Stimulated activated CD4-positive, alpha-beta T cell treated with anti-CD3 and anti-CD28 coated beads, Interleukin-1b, Interleukin-23, amount 100 ng/mL, for 1 hour (primary cell): ENCODE measurements around the gene COL20A1.

ENCODE experiments used
- DNase-seq, 2 donors: peaks; one replicate each; pipeline ENCODE4 v3.0.0-alpha.2; 2020; ENCODE audit warnings: low read depth in 2 of 2

COL20A1 gene

DNA sequence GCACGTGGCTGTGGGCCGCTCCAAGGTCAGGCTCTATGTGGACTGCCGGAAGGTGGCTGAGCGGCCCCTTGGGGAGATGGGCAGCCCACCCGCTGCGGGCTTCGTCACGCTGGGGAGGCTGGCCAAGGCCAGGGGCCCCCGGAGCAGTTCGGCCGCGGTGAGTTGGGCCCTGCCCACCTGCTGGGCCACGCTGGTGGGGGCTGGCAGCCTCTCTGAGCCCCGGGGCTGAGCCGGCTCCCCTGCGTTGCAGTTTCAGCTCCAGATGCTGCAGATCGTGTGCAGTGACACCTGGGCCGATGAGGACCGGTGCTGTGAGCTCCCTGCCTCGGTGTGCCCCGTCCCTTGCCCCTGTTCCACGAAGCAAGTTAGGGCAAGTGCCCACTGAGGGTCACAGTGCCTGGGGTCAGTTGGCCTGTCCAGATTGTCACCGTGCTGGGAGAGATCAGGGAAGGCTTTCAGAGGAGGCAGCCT, 27.1 kb downstream of the COL20A1 start:
- DNase-seq: no peak

DNA sequence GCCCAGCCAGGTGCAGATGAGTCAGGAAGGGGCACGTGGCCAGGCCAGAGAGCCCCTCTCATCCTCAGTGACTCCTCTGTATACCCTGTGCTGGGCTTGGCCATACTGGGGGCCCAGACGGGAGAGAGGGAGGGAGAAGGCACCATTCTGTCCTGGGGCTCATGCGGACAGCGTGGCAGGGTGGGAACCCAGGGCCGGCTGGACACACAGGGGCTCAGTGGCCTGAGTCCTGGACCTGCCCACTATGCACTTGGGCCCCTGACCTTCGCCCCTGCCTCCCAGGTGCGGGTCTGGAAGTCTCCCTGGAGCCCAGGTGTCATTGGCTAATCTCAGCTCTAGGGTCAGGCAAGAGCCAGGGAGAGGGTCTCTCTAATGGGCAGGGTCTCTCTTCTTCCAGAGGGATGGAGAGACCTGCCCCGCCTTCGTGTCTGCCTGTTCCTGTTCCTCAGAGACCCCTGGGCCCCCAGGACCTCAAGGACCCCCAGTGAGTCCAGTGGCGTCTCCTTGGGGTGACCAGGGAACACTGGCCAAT, 27.7 kb downstream of the COL20A1 start:
- DNase-seq: no peak

DNA sequence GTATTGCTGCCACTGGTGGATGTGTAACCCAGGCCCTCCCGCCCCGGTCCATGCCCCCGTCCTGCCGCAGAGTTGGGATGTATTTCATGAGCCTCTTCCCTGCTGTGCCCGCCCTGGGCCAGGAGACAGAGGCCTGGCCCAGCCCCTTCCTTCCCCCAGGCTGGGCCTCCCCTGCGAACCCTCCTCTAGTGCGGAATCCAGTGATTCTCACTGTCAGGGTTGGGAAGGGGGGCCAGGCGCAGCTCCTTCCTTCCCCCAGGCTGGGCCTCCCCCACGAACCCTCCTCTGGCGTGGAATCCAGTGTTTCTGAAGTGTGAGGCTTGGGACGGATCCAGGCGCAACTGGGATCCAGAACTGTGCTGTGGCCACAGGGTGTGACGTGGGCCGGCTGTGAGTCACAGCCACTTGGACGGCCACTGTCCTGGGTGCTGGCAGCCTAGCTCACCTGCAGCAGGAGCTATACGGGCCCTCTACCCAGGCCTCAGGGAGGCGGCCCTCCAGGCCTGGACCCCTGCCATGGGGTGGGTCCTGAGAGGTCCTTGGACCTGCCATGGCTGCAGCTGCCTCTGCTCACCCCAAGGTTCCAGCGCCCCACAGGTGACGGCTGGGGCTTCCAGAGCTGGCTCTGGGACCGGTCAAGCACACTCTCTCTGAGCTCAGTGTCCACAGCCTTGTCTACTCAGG, 28.3 kb downstream of the COL20A1 start:
- DNase-seq: no peak

DNA sequence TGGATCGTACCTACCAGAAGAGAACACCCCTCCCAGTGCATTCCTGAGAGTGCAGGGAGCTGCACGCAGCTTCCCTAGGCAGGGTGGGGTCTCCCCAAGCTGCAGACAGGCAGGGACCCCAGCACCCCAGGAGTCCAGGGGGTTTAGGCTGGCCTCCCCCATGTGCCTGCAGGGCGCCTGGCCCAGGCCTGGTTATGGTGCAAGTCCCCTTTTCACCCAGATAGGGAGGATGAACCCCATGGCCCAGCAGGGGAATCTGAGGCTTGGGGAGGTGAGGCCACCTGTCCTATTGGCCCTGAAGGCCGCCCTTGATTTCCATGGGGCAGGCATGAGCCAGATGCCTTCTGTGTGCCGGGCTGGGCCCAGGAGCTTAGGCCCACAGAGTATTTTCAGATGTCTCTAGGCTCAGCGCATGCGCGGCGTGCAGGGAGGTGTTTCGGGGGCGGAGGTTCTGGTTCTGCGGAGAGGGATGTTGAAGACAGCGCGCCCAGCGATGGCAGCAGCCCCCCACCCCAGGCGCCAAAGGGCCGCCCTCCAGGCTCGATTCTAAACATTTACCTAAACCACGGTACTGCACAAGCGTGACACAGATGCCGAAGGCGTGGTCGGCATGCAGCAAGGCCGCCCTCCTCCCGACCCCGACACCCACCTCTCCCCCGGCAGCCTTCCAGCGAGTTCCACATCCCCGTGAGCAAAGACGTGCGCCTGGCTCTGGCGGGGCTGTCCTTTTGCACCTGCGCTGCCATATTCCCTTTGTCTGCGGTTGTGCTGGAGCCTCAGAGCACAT, 29.4 kb downstream of the COL20A1 start:
- DNase-seq: no peak

DNA sequence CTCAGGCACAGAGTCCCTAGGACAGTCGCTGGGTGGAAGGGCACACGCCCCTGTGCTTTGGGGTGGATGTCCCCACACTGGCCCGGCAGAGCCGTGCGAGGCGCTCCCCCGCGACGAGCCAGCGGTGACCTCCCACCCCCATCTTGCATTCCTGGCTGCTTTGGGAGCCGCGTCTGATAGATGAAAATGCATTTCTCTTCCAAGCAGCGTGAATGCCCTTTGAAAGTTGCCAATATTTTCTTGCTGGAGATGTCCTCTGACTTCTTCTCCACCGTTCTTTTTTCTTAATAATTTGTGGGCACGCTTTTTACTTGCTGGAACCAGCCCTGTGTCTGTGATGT, 29.9 kb downstream of the COL20A1 start:
- DNase-seq: no peak

DNA sequence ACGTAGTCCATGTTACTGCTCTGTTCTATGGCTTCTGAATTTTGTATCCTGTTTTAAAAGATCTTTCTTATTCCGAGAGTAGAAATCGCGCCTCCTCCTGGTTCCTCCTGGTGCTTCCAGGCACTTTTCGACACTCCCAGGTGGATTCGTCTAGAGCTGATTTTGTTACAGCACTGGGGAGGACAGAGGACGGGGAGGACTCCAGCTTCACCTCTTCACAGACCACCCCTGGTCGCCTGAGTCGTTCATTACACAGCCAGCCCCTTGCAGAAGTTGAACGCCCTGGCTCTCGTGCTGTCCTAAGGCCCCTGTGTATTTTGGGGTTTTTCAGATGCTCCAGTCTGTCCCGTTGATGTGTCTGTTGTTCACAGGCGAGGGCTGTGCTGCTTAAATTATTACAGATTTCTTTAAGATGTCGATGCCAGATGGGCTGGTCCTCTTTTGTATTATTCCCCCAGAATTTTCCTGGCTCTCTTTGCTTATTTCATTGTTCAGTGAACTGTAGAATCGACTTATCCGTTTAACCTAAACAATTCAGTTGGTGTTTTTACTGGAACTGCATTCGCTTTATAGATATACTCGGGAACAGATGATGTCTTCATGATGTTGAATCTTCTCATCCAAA, 30.5 kb downstream of the COL20A1 start:
- no peak for DNase-seq

DNA sequence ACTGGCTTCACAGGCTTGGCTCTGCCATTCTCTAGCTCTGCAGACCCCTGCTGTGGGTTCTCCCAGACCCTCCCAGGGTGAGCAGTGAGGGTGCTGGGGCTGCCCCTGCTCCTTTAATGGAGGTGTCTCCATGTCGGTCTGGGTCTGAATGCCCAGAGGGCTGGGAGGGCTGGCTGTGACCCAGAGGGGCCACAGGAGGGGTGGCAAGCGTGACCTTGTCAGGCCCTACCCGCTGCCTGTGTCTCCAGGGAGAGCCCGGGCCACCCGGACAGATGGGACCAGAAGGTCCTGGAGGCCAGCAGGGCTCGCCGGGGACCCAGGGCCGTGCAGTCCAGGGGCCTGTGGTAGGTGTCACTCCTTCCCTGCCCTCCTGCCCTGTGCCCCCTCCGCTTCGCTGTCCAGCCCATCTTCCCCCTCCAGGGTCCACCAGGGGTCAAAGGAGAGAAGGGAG, 32.1 kb downstream of the COL20A1 start:
- DNase-seq: no peak

DNA sequence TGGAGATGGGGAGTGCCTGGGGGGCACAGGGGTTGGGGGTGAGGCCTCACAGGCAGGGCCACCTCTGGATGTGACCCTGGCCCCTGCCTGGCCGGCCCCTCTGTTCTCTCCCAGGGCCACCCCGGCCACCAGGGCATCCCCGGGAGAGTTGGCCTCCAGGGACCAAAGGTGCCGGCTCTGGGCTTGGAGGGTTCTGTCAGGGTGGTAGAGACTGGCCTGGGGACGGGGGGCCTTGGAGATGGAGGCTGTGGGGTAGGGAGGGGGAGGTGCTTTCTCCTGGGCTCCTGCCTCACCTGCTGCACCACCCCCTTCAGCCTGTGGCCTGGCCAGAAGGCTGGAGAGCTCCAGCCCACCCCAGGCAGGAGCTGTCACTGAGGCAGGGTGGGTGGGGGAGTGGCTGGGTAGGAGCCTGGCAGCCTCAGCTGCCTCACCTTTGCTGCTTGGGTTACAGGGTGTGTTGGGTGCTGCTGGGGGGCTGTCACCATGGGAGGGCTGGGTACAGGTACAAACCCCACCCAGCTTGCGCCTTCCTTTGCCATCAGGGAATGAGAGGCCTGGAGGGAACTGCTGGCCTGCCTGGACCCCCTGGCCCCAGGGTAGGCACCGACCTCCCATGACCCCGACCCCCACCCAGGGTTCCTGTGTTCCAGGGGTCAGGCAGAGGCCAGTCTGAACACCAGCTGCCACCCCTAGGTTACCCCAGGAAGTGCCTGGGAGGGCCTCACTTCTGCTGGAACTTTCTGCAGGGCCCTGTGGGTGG, 32.7 kb downstream of the COL20A1 start:
- DNase-seq: no peak

DNA sequence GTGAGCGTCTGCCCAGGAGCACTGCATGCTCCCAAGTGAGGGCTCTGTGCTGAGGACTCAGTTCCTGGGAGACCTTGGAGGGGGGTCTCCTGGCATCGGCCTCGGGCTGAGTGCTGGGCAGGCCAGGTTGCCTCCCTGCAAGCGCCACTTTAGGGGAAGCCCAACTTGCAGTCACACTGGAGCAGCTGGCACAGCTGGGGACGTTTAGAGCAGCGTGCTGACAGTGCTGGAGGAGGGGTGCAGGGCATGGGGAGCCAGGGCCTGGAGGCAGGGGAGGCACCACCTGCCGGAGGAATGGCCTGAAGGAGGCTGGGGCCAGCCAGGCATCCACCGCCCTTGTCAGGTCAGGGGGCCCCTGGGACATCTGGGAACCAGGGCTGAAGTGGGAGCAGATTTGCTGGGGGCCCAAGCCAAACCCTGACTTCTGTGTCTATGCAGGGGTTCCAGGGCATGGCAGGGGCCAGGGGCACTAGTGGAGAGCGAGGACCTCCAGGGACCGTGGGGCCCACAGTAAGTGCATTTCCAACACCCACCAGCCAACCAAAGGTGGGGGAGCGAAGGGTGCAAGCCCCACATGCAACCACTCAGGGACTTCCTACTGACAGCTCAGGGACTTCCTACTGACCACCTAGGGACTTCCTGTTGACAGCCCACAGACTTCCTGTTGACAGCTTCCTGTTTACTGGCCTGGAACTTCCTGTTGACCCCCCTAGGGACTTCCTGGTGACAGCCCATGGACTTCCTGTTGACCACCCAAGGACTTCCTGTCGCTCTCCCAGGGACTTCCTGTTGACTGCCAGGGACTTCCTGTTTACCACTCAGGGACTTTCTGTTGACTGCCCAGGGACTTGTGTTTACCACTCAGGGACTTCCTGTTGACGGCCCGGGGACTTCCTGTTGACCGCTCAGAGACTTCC, 33.6 kb downstream of the COL20A1 start:
- no peak for DNase-seq

DNA sequence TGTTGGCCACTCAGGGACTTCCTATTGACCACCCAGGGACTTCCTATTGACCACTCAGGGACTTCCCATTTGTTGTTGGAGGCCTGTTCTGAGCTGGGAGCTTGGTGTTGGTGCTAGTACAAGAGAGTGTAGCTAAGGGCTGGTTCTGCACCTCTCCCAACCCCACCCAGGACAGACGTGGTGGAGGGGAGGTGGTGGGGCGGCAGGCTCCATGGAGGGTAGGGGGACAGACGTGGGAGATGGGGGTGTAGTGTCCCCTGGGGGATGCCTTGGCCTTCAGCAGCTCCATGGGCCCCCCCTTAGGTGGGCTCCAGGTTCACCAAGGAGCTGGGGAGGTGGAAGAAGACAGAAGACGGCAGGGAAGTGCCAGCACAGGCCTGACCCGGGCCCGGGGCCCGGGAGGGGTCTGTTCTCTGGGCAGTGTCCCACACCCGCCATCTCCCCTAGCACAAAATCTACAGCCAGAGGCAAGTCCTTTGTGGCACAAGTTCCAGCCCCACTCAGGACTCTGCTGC, 34.3 kb downstream of the COL20A1 start:
- DNase-seq: no peak

DNA sequence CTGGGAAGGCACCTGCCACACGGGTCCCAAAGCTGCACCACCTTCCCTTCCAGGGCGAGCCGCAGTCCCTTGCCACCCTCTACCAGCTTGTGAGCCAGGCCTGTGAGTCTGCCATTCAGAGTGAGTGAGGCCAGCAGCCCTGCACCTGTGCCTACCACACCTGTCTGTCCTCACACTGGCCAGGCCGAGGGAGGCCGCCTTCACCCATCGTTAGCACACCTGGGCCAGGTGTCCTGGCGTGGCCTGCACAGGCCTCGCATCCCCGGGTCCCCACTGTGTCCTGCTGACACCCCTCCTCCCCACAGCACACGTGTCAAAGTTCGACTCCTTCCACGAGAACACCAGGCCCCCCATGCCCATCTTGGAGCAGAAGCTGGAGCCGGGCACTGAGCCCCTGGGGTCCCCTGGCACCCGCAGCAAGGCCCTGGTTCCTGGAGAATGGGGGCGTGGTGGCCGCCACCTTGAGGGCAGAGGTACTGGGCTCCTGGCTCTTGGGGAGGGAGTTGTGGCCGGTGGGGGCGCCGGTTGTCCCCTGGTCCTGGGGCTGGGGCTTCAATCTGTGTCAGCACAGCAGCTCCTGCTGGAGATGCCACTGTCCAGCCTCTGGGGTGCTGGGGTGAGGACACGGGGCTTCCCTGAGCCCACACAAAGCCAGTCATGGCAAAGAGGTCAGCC, 35.2 kb downstream of the COL20A1 start:
- no peak for DNase-seq

DNA sequence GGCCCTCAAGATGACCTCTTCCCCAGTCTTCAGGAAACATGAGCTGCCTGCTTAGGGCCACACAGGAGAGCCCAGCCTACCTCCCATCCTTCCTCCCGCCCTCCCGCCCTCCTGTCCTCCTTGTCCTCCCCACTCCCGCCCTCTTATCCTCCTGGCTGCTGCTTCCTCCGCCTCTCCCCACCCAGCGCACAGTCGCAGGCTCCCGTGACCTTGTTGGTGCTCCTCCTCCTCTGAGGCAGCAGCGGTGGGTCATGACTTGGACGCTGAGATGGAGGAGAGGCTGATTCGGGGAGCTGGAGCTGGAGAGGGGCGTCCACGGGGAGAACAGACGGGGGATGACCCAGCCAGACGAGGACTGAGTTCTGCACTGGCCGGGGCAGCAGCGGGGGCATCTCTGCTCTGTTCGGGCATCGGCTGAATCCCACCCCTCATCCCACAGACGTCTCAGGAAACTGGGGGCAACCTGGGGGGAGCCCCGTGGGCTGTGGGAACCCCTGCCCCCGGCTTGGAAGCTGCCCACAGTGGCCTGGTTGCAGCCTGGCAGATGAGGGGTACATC, 35.8 kb downstream of the COL20A1 start:
- DNase-seq: no peak

DNA sequence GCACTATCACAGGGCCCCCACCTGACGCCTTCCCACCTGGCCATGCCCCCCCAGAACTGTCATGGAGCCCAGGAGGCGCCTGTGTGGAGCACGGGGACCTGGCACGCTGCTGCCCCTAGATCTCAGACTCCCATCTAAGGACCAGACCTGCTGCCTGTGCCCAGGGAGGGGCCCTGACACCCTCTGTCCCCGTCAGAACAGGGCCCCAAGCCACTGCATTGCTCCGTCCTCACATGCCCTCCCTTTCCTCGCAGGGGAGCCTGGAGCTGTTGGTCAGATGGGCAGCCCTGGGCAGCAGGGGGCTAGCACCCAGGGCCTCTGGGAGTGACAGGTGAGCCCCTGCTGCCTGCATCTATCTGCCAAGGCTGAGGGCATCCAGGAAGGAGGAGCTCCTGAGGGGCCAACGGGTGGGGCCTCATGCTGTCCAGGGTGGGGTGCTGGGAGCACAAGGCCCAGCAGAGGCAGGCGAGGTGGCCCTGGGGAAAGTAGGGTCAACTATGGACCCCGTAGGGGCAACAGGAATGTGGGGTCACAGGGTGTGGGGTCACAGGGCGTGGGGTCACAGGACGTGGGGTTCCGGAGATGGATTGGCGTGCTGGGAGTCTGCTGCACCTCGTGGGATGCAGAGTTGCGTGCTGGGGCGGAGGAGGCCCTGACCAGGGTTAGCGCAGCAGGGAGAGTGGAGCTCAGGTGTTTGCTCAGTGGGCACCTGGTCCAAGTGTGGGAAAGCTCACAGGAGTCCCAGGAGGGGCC, 36.5 kb downstream of the COL20A1 start:
- no peak for DNase-seq

DNA sequence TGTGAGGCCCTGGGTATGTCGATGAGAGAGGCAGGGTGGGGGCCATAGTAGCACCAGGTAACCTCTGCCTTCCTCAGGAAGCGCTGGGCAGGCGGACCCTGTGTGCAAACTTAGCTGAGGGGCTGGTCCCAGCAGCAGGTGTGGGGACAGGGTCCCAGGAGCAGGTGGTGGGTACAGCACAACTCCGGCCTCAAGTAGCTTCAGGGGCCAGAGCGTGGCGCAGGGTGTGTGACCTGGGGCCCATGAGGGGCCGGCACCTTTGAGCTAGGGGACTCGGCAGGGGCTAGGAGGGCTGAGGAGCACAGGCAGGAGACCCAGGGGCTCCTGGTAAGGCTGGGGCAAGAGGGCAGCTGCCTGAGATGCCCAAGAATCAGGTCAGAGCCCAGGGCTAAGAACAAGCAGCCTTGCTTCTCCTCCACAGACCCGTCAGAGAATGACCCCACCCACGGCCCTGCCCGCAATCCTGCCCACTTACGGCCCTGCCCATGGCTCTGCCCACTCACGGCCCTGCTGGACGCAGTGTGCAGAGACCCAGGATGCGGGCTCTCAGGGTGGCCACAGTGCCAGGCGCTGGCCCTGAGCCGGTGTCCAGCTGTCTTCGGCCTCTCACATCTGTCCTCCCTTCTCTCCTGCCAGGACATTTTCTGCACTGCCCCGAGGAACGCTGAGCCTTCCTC, 37.2 kb downstream of the COL20A1 start:
- DNase-seq: no peak

DNA sequence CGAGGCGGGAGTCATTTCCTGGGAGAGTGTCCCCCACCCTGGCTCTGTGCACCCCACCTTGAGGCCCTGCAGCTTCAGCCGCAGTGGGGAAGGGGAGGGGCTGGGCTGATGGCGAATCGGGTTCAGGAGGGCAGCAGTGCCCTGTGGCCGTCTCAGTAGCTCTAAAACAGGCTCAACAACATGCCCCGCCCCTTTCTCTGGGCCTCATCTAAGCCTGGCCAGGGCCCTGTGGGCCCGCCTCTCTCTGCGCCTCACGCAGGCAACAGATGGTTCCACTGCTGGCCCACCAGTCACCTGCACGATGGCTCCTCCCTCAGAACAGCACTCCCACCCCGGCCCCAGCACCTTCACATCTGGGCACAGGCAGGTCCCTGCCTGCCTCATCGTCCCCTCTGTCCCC, 38.0 kb downstream of the COL20A1 start:
- DNase-seq: no peak

DNA sequence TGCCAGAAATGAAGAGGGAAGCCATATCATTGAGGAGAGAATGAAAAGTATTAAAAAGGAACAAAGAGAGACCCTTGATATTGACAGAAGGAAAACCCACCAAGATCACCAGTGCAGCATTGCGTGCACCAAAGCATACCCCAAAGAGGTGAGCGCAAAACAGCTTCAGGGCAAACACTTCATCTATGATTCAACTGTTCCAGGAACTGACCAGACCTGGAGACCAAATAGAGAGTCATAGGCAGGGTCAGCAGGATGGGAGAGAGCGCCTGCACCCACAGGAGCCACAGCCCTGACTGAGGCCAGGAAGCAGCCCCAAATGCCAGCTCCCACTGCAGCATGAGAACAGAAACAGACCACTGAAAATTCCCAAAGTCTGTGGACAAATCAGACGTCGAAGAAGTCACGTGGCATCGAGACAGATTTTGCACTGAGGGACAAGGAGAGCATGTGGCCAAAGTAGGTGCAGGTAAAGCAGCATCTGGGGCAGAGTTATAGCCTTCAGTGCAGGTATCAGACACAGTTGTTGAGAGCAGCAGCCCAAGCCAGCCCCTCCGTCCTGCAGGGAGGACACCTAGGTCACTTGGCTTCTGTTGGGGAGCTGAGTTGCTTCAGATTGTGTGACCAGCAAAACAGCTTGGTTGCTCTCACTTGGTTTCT, 38.9 kb downstream of the COL20A1 start:
- DNase-seq: no peak

DNA sequence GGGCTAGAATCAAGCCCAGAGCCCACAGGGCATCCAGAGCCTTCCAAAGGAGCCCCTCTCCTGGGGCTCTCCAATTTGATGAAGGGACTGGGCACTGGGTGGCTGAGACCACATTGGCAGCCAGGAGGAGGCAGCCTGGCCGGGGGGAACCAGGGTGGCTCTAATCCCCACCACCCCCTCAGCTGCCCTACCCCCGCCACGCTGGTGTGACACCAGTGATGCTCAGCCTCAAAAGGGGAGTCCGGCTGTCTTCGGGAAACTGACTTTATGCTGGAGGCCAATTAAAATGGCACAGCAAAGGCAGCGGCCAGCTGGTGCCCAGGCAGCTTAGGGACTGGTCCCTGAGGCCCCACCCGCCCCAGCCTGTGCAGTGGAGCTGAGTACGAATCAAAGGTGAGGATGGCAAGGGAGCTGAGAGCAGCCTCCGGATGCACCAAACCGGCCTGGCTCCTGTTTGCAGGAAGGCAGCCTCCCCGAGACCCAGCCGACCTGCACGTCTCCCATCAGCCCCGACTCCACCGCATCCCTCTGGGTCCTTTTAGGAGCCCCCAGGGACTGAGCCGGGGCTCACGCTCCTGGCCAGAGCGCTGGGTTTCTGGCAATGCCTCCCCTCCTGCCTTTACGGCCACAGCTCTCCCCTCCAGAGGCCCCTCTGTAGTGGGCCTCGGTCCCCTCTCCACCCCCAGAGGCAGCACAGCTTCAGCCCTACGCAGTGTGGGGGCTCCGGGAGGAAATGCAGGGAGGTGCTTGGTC, 39.7 kb downstream of the COL20A1 start:
- DNase-seq: no peak
